HG02798 (cell line): ENCODE results near the gene SSMEM1.
A peak's percentile ranks its signal among the peaks of the same experiment; 100 is the strongest.
"Not testable (repeated sequence)": the region's sequence is repeated elsewhere in the genome, so short reads cannot be mapped to it uniquely, and the experiment has no call there.

Source experiments
- ATAC-seq: cut with Tn5 transposase; IDR thresholded peaks from one replicate; pipeline ENCODE4 v1.9.1; 2021; ENCODE audit warnings: mild to moderate bottlenecking; ENCODE audit not compliant: unreplicated experiment, poor library complexity

The SSMEM1 gene

GRCh38 chr7:130210181-130210935, 2.7 kb downstream of the SSMEM1 start:
- no peak for ATAC-seq

DNA sequence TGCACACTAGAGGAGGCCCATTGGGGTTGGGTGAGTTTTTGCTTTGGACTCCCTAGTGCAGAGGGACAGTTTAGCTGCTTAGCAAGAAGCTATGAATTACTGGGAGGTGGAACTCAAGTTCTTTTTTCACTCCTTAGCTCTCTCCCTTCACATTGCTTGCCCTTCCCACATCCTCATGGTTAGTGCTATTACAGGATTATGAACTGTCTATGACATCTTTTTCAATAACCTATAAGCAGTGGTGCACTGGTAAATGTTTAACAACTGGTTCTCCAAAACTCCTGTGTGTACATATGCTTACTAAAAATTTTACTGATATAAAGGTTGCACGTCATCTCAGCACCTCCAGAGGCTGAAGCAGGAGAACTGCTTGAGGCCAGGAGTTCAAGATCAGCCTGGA, 6.2 kb downstream of the SSMEM1 start:
- ATAC-seq: no peak

DNA sequence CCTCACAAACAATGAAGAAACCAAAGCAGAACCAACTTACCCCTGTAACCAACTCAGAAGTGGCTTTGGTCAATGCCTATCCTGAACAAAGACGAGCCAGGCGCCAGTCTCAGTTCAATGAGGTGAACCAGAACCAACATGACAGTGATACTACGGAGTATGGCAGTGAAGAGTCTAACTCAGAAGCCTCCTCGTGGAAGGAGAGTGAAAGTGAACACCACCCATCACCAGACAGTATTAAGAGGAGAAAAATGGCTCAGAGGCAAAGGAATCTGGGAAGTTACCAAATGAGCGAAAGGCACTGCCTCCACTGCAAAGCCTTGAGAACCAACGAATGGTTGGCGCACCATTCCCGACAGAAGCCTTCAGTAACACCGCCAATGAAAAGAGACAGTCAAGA, 8.4 kb downstream of the SSMEM1 start:
- ATAC-seq: no peak

DNA sequence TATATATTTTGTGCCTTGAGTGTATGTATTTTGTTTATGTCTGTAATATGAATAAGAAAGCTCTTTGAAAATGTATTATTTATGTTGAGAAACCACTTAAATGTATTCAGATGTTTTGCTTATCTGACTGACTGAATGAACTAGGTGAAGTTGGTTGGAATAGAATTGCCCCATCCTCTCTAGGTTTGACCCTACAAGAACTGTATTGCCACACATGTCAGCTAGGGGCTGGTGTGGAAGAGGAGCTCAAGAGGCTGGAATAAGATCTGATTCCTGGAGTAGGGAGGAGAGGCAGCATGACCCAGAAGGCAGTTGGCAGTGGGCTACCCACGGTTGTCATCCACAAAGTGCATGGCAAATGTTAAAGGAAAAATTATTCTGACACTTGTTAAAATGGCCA, 9.1 kb downstream of the SSMEM1 start:
- ATAC-seq: no peak

DNA sequence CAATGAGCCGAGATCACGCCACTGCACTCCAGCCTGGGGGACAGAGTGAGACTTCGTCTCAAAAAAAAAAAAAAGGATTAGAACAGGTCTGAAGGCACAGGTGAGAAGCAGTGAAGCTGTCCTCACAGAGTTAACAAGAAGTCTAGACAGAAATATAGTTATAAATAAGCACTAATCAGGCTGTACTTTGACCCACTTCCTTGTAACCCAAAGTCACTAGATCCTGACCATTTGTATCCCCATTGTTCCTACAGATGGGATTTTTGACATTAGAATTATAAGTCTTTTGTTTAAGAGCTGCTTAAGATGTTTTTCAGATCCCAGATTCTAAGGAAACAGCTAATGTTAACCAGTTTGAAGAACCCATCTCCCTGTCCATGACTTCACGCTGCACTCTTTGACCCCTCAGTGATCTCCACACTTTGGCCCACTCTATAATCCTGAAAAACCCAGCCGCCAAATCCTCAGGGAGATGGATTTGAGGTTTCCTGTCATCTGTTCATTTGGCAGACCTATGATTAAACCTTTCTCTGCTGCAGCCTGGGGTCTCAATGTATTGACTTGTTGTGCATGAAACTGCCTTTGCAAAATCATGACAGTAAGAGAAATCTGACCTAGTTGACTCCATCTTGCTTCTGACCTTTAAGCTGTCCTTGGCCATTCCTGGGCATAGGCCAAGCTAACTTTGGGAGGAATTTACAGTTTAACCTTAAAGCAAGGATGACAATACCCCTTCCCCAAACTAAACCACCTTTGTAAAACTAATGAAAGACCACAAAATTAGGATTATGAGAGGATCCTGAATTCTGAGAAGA, 11.4 kb downstream of the SSMEM1 start:
- ATAC-seq: no peak

GRCh38 chr7:130219871-130220270, 12.2 kb downstream of the SSMEM1 start:
- no peak for ATAC-seq

GRCh38 chr7:130221746-130222145, 14.1 kb downstream of the SSMEM1 start:
- no peak for ATAC-seq

DNA sequence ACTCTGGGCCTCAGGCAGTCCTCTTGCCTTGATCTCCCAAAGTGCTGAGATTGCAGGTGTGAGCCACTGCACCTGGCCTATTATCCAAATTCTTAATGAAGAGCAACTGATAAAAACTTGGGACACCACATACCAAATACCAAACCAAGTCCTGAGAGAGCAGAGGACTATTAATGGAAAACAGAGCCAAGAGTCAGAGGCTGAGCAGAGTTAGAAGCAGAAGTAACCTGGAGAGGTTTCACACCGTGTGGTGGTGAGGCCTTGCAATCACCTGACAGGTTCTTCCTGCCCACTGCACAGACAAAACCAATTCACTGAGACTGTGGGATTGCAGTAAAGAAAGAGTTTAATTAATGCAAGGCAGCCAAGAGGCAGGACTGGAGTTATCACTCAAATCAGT, 16.0 kb downstream of the SSMEM1 start:
- no peak for ATAC-seq

- ATAC-seq: no peak
Measured at GRCh38 chr7:130224210-130224609, 16.6 kb downstream of the SSMEM1 start.

DNA sequence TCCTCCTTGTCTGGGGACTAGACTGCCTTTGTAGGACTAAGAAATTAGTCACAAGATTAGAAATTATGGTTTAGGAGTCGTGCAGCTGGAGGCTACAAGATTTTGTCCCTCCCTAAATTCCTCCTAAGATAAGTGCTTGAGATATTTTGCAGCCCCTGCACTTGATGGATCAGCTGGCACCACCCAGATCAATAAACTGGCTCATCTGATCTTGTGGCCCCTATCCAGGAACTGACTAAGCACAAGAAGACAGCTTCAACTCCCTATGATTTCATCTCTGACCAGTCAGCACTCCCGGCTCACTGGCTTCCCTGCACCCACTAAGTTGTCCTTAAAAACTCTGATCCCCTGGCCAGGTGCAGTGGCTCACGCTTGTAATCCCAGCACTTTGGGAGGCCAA, 17.3 kb downstream of the SSMEM1 start:
- not testable (repeated sequence) for ATAC-seq

GRCh38 chr7:130226333-130226732, 18.7 kb downstream of the SSMEM1 start:
- no peak for ATAC-seq

DNA sequence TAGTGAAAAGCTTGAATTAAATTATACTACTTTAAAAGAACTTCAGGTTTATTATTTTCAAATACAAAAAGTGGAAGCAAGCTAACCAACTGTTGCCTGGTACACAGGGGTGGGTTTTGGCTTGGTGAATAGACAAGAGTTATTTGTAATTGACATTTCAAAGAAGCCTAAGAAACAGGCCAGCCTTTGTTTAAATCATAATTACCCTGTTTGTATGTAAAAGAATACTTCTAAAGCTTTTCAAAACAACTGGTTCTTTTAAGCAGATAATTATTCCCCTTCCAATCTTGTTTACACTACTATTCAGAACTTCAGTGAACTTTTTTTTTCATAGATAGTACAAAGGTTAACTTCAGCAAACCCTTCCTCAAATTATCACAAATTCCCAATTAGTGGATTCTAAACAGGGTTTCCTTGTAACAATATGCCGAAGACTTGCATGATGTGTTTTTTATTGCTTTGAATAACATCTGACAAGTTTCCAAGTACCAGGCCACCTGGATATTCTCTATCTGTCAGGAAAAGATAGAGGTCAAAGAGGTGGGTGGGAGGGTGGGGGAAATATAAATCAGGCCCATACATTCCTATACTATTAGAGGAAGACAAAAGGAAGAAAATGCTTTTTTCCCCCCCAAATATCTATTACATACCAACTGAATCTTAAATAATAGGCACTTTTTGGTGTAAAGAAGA, 20.4 kb downstream of the SSMEM1 start:
- no peak for ATAC-seq

GRCh38 chr7:130228840-130229502, 21.3 kb downstream of the SSMEM1 start:
- ATAC-seq: no peak

- not testable (repeated sequence) for ATAC-seq
Measured at GRCh38 chr7:130229981-130230380, 22.3 kb downstream of the SSMEM1 start.

DNA sequence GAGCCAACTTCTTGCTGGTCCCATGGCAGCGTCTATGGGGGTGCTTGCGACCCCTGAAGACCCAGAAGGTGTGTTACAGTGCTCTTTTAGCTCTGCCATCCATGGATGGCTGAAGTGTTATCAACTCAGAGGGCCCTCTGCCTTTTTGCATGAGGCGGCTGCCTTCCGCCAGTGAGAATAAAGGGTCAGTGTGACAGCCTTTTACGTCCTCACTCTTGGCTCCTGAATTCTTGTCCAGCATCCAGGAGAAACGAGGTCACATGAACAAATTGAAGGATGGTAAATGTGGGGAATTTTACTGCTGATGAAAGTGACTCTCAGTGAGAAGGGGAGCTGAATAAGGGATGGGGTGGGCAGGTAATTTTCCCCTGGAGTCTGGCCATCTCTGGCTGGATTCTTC, 24.1 kb downstream of the SSMEM1 start:
- ATAC-seq: no peak

- ATAC-seq: no peak
Measured at GRCh38 chr7:130232209-130232608, 24.5 kb downstream of the SSMEM1 start.

DNA sequence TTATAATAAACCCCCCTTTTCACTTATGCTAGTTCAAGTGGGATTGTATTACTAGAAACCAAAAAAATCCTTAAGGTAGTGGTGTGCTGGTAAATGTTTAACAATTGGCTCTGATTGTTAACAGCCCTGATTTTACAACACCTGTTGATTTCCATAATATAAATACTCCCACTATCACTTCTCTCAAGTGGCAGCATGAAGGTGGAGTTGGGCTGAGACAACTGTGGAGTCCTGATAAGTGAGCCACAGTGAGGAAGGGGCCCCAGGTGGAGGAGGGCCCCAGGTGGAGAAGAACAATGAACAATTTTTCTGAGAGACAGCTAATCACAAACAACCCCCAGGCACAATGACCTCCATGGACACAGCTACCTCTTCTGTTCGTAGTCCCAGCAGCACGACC, 26.4 kb downstream of the SSMEM1 start:
- ATAC-seq: no peak

- ATAC-seq: not testable (repeated sequence)
Measured at GRCh38 chr7:130236361-130236760, 28.7 kb downstream of the SSMEM1 start.

DNA sequence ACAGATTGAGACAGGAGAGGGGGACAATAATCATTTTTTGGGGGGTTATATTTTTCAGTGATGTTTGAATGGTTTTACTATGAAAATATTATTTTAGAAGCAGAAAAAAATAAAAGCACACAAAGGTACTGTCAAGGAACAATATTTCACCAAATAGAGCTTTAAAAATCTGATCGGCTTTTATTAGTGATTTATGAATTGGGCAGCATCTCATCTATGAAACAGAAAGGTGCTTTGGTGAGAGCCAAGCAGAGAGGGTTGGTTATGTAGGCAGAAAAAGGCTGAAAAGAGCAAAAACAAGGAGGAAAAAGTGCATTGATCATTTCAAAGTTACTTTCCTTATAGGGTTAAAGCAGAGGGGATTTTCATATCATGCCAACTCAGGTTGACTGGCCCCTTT, 32.6 kb downstream of the SSMEM1 start:
- no peak for ATAC-seq

DNA sequence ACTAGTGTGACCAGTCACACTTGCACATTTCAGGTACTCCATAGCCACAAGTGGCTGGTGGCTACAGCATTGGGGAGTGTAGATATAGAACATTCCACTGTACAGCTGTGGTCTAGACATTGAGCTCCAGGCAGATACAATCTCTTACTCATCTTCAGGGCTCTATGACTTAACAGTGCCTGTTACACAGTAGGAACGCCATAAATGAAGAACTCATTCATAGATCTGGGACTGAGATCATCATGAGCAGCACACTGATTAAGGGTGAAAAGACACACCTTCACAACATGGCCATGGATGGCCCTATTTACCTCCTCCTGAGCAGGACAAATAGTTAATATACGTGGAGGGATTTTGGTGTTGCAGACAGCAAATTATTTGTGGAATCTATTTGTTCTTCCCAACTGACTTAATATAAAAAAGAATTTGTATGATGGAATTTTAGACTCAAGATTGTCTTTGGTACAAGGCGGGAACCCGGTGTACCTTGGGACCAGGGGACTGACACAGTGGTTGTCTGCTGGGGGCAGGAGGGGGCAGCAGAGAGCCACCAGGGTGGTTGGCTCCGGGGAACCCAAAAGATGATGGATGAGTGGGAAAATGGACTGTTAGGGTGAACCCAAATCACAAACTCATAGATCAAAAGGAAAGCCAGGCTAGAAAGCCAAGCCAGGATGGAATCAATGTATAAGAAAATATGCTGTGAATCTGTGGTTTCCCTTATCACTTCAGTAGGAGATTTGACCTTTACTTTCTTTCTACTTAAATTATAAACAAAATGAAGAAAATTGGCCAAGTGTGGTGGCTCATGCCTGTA, 34.7 kb downstream of the SSMEM1 start:
- peak; percentile 64 for ATAC-seq
